HepG2 (cell line): Measurements from ENCODE around the gene TOB1. TPM values are rescaled to one million over a fixed set of nuclear protein-coding genes. Genes with fewer than 3 reads are reported as not detected.

Experiments
- ATAC-seq: fragments of 200-7000 bp; cut with Tn5 transposase; 3 replicates; pipeline ENCODE4 v1.9.1; 2020; ENCODE audit warnings: mild to moderate bottlenecking, moderate library complexity
- BruUV-seq: library from RNA; stranded (reverse); fragments of 400-500 nt; replicated peaks from 2 replicates; lab custom pipeline; 2021; lab: Mats Ljungman, UMichigan
- CTCF ChIA-PET: fragments of 300-600 bp; formaldehyde crosslinking; extraction: SDS; loops from one replicate; lab custom pipeline; 2021; ENCODE audit warnings: low total read pairs, inconsistent platforms, low intra/inter-chr PET ratio; lab: Yijun Ruan, JAX
- POLR2A ChIA-PET: fragments of 350-600 bp; sonication (Branson Sonifier 250); formaldehyde crosslinking; loops from one replicate; lab custom pipeline; 2020; ENCODE audit warnings: antibody characterized with exemption, inconsistent platforms; lab: Yijun Ruan, JAX
- DNase-seq: peaks from one replicate; pipeline ENCODE4 v3.0.0-alpha.2; 2015; ENCODE audit warnings: low spot score
- FAIRE-seq: peaks from 3 replicates; lab custom pipeline; 2011; peaks lifted over from hg19 to GRCh38; lab: Jason Lieb, UNC
- H2AFZ ChIP-seq: one replicate; pipeline ENCODE4 v1.6.1; 2011; ENCODE audit warnings: low read length, inconsistent platforms
- H3K27ac ChIP-seq: fragments of 300-600 bp; 3 replicates; pipeline ENCODE4 v1.8.0; 2011; ENCODE audit warnings: mixed run types, mild to moderate bottlenecking, mixed read lengths, low read length, inconsistent platforms; ENCODE audit not compliant: insufficient read depth; ENCODE audit errors: extremely low read length
- H3K27me3 ChIP-seq, 2 experiments: fragments of 200-600 bp in 1 of 2; 2 replicates in 1 of 2; 3 replicates in 1 of 2; pipeline versions ENCODE4 v1.6.0 to v1.8.0; 2011; ENCODE audit warnings: low read length in 2 of 2, mild to moderate bottlenecking in 2 of 2, moderate library complexity in 2 of 2, inconsistent platforms in 1 of 2; ENCODE audit not compliant: insufficient read depth in 2 of 2, control insufficient read depth in 1 of 2
- H3K36me3 ChIP-seq, 2 experiments: fragments of 200-600 bp in 1 of 2; replicated peaks in 1 of 2; 2 replicates in 1 of 2; 3 replicates in 1 of 2; pipeline versions ENCODE4 v1.5.1 to v1.8.0; 2011; ENCODE audit warnings: low read length in 2 of 2, inconsistent platforms in 1 of 2; ENCODE audit not compliant: insufficient read depth in 2 of 2, control insufficient read depth in 1 of 2
- H3K4me1 ChIP-seq: 2 replicates; pipeline ENCODE4 v1.5.1; 2012; ENCODE audit warnings: low read length, inconsistent platforms; ENCODE audit not compliant: insufficient read depth
- H3K4me2 ChIP-seq: 2 replicates; pipeline ENCODE4 v1.6.0; 2011; ENCODE audit warnings: low read depth, low read length, inconsistent platforms
- H3K4me3 ChIP-seq, 3 experiments: fragments of 200-600 bp in 1 of 3; sonication (generic), shearing (Covaris generic) in 1 of 3; replicated peaks in 1 of 3; 2 replicates each; pipeline ENCODE4 v1.5.1; 2011 to 2016; ENCODE audit warnings: low read length in 3 of 3, inconsistent platforms in 2 of 3, low read depth in 2 of 3, mild to moderate bottlenecking in 2 of 3, control low read depth in 1 of 3, mixed read lengths in 1 of 3; ENCODE audit not compliant: insufficient read depth in 1 of 3
- H3K79me2 ChIP-seq: one replicate; pipeline ENCODE4 v1.6.1; 2011; ENCODE audit warnings: low read length, inconsistent platforms; ENCODE audit not compliant: insufficient read depth
- H3K9ac ChIP-seq: 2 replicates; pipeline ENCODE4 v1.6.0; 2011; ENCODE audit warnings: mild to moderate bottlenecking, low read depth, low read length, inconsistent platforms; ENCODE audit not compliant: insufficient read depth
- H3K9me3 ChIP-seq: 2 replicates; pipeline ENCODE4 v1.5.1; 2012; ENCODE audit warnings: mild to moderate bottlenecking, low read length
- H4K20me1 ChIP-seq: 2 replicates; pipeline ENCODE4 v1.6.0; 2011; ENCODE audit warnings: inconsistent platforms, mild to moderate bottlenecking, low read length, moderate library complexity; ENCODE audit not compliant: insufficient read depth
- ESRRA ChIP-seq: sonication (generic); formaldehyde crosslinking; IDR thresholded peaks from 2 replicates; pipeline ENCODE4 v1.5.1; 2020; ENCODE audit warnings: mild to moderate bottlenecking, low read depth, missing genetic modification reagents
- HDAC2 ChIP-seq: sonication (generic); formaldehyde crosslinking; IDR thresholded peaks from 2 replicates; pipeline ENCODE4 v1.4.0; 2020; ENCODE audit warnings: missing genetic modification reagents
- MTA3 ChIP-seq: sonication (generic); formaldehyde crosslinking; IDR thresholded peaks from 2 replicates; pipeline ENCODE4 v1.4.0; 2020; ENCODE audit warnings: missing genetic modification reagents
- REPIN1 ChIP-seq: sonication (generic); formaldehyde crosslinking; IDR thresholded peaks from 2 replicates; pipeline ENCODE4 v1.8.0; 2022; ENCODE audit warnings: missing genetic modification reagents, low read depth, mild to moderate bottlenecking, borderline replicate concordance
- SOX6 ChIP-seq, 2 experiments: fragments of 450-650 bp in 1 of 2; sonication (generic) in 1 of 2; formaldehyde crosslinking in 1 of 2; IDR thresholded peaks; 2 replicates each; pipeline versions ENCODE4 v1.4.0 to v1.6.1; 2017 to 2020; ENCODE audit warnings: antibody characterized with exemption in 1 of 2, mild to moderate bottlenecking in 1 of 2, missing genetic modification reagents in 1 of 2
- SSRP1 ChIP-seq: IDR thresholded peaks from 2 replicates; pipeline ENCODE4 v1.6.1; 2016; ENCODE audit warnings: control low read depth
- STAG1 ChIP-seq: sonication (generic); formaldehyde crosslinking; IDR thresholded peaks from 2 replicates; pipeline ENCODE4 v1.4.0; 2020; ENCODE audit warnings: missing genetic modification reagents
- THYN1 ChIP-seq: sonication (generic); formaldehyde crosslinking; IDR thresholded peaks from 2 replicates; pipeline ENCODE4 v1.8.1; 2023; ENCODE audit warnings: low read depth, mild to moderate bottlenecking, moderate library complexity, missing genetic modification reagents, borderline replicate concordance
- TMF1 ChIP-seq: sonication (generic); formaldehyde crosslinking; IDR thresholded peaks from 2 replicates; pipeline ENCODE4 v1.8.1; 2022; ENCODE audit warnings: low read depth, missing genetic modification reagents
- ZNF143 ChIP-seq: sonication (generic); formaldehyde crosslinking; IDR thresholded peaks from 2 replicates; pipeline ENCODE4 v1.4.0; 2020; ENCODE audit warnings: missing genetic modification reagents
- ZNF224 ChIP-seq: sonication (generic); formaldehyde crosslinking; IDR thresholded peaks from 2 replicates; pipeline ENCODE4 v1.5.0; 2020; ENCODE audit warnings: mild to moderate bottlenecking, missing genetic modification reagents
- ZNF263 ChIP-seq: sonication (generic); formaldehyde crosslinking; IDR thresholded peaks from 2 replicates; pipeline ENCODE4 v1.4.0; 2020; ENCODE audit warnings: missing genetic modification reagents
- ZSCAN9 ChIP-seq: IDR thresholded peaks from 2 replicates; pipeline ENCODE4 v1.6.1; 2016; ENCODE audit warnings: borderline replicate concordance
- WGBS: methylation state at CpG from one replicate; pipeline ENCODE4 v1.1.6; 2017; ENCODE audit warnings: low lambda C conversion rate; 5-methylcytosine and 5-hydroxymethylcytosine counted together
- in situ Hi-C: cut with HindIII; loops from 2 replicates; pipeline ENCODE4 v1.10.0; 2017; ENCODE audit warnings: low pct_unique_long_range_greater_than_20kb; ENCODE audit not compliant: extremely low pct_ligation_motif_present
- intact Hi-C: fragments of 100-400 bp; cut with micrococcal nuclease; formaldehyde crosslinking; loops from one replicate; pipeline ENCODE4 v1.10.0; 2022; ENCODE audit not compliant: unreplicated experiment
- polyA plus RNA-seq, 8 experiments: library from polyadenylated mRNA; depleted of rRNA in 3 of 8; stranded (reverse) in 7 of 8; unstranded in 1 of 8; fragments of >200 nt; fragmentation: Illumina TruSeq in 4 of 8; extraction: Trizol in 4 of 8; gene quantifications; 2 replicates each; pipeline versions ENCODE4 v1.2.1 to v1.2.3, GENCODE V29; 2011 to 2016; ENCODE audit warnings: low read depth in 4 of 8, missing spikeins in 1 of 8, mixed read lengths in 1 of 8; ENCODE audit not compliant: insufficient read depth in 1 of 8
- total RNA-seq, 5 experiments: library from RNA; depleted of rRNA; stranded (reverse); fragments of >200 nt; fragmentation: Illumina TruSeq; extraction: Trizol; gene quantifications; 2 replicates each; pipeline ENCODE4 v1.2.3, GENCODE V29; 2016; ENCODE audit warnings: low read depth in 1 of 5
- TF ChIP-seq, protein P1 (sequence below): sonication (generic); formaldehyde crosslinking; IDR thresholded peaks from 2 replicates; pipeline ENCODE4 v1.5.1; 2020; ENCODE audit warnings: missing genetic modification reagents, mild to moderate bottlenecking, borderline replicate concordance
- TF ChIP-seq, protein P2 (sequence below): sonication (generic); formaldehyde crosslinking; IDR thresholded peaks from 2 replicates; pipeline ENCODE4 v1.5.1; 2020; ENCODE audit warnings: mild to moderate bottlenecking, missing genetic modification reagents, borderline replicate concordance

The TOB1 gene
- total and polyA plus RNA-seq, 2 of the 13 experiments (the other 11 are each of a cell fraction or from before 2014, with no cell fraction given) = 21.9 to 57.7 TPM

DNA sequence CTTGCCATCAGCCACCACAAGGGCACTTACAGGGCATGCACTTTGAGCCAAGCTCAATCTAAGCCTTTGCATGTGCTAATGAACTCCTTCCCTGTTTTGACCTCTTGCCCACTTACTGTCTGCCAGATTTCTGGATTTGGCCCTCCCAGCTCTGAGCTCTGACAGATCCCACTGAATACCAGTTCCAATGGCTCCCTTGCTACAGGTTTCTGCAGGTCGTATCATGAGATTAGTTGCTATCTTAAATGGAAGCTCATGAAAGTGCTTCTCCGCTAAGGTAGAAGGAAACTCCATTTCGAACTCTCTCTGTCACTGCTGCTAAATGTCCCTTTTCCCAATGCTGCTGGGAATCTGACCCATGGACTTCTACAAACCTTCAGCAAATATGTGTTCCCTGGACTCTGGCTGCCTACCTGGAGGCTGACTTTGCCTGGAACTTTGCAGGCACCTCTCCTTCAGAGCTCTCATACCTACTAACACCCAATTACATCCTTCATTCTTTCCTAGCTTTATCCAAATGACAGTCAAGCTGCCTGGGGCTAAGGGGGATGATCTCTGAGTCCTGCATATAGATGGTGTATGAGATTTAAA, 23.5 kb upstream of the TOB1 start:
- H3K4me2 ChIP-seq = peak overlapping the region; percentile 96
- no peak overlapping the region for H2AFZ ChIP-seq
- peak; percentile 59 for ATAC-seq
- H3K27ac ChIP-seq = peak overlapping the region; percentile 84
- peaks cover 10% of the 10 kb centered on the region for H3K79me2 ChIP-seq
- 5% methylated on average over 3 of the region's 3 CpGs for WGBS
- H3K4me3 ChIP-seq = peak overlapping the region; percentile 0 to 72 (median 19); a peak in 3 of 6 replicates
- intact Hi-C loops = loop anchor here (1.0 kb wide), 1 partner anchor 10 kb away; no protein-coding TSS in a partner anchor
- FAIRE-seq = peak; percentile 79
- in situ Hi-C loops = no loop called here
- no peaks in the 10 kb centered on the region for H3K9me3 ChIP-seq
- no peaks in the 10 kb centered on the region for H3K27me3 ChIP-seq
- no peaks in the 10 kb centered on the region for H4K20me1 ChIP-seq
- POLR2A ChIA-PET = interaction anchor here (0.7 to 12.8 kb wide), 15 partner anchors 8 to 348 kb away, joined by 3 to 343 read pairs (median 7); partner anchors contain the start of genes LUC7L3 and TOB1
- BruUV-seq = no TSS peak
- peak overlapping the region; percentile 45 for H3K9ac ChIP-seq
- peaks cover 96% of the 10 kb centered on the region for H3K4me1 ChIP-seq
- CTCF ChIA-PET = no interaction called here
- peak; percentile 83 for DNase-seq
- H3K36me3 ChIP-seq = no peaks in the 10 kb centered on the region
- TF ChIP-seq ZNF143 (peak; percentile 57; the same call in 1 of the 2 replicates), MTA3 (CRISPR knock-in tag) (no peak), SOX6 (IDR thresholded peaks at IDR 0.05) (no peak), SOX6 (CRISPR knock-in tag; IDR thresholded peaks at IDR 0.05) (no peak), THYN1 (CRISPR knock-in tag) (0 out of 2 replicates have a peak, but pooled peaks have one; percentile 68), TMF1 (CRISPR knock-in tag) (peak; percentile 20; the same call in 1 of the 2 replicates), REPIN1 (CRISPR knock-in tag) (peak; percentile 58; the same call in 1 of the 2 replicates), ESRRA (CRISPR knock-in tag) (peak; percentile 85), ZNF224 (CRISPR knock-in tag) (0 out of 2 replicates have a peak, but pooled peaks have one; percentile 56), SSRP1 (CRISPR knock-in tag) (peak; percentile 88), ZSCAN9 (CRISPR knock-in tag) (0 out of 2 replicates have a peak, but pooled peaks have one; percentile 10), STAG1 (CRISPR knock-in tag) (peak; percentile 23; the same call in 1 of the 2 replicates), HDAC2 (CRISPR knock-in tag) (0 out of 2 replicates have a peak, but pooled peaks have one; percentile 23), ZNF263 (CRISPR knock-in tag) (0 out of 2 replicates have a peak, but pooled peaks have one; percentile 23)
- TF ChIP-seq, protein P1, sequence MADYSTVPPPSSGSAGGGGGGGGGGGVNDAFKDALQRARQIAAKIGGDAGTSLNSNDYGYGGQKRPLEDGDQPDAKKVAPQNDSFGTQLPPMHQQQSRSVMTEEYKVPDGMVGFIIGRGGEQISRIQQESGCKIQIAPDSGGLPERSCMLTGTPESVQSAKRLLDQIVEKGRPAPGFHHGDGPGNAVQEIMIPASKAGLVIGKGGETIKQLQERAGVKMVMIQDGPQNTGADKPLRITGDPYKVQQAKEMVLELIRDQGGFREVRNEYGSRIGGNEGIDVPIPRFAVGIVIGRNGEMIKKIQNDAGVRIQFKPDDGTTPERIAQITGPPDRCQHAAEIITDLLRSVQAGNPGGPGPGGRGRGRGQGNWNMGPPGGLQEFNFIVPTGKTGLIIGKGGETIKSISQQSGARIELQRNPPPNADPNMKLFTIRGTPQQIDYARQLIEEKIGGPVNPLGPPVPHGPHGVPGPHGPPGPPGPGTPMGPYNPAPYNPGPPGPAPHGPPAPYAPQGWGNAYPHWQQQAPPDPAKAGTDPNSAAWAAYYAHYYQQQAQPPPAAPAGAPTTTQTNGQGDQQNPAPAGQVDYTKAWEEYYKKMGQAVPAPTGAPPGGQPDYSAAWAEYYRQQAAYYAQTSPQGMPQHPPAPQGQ (CRISPR knock-in tag) = peak; percentile 84; the same call in 1 of the 2 replicates
- TF ChIP-seq, protein P2, sequence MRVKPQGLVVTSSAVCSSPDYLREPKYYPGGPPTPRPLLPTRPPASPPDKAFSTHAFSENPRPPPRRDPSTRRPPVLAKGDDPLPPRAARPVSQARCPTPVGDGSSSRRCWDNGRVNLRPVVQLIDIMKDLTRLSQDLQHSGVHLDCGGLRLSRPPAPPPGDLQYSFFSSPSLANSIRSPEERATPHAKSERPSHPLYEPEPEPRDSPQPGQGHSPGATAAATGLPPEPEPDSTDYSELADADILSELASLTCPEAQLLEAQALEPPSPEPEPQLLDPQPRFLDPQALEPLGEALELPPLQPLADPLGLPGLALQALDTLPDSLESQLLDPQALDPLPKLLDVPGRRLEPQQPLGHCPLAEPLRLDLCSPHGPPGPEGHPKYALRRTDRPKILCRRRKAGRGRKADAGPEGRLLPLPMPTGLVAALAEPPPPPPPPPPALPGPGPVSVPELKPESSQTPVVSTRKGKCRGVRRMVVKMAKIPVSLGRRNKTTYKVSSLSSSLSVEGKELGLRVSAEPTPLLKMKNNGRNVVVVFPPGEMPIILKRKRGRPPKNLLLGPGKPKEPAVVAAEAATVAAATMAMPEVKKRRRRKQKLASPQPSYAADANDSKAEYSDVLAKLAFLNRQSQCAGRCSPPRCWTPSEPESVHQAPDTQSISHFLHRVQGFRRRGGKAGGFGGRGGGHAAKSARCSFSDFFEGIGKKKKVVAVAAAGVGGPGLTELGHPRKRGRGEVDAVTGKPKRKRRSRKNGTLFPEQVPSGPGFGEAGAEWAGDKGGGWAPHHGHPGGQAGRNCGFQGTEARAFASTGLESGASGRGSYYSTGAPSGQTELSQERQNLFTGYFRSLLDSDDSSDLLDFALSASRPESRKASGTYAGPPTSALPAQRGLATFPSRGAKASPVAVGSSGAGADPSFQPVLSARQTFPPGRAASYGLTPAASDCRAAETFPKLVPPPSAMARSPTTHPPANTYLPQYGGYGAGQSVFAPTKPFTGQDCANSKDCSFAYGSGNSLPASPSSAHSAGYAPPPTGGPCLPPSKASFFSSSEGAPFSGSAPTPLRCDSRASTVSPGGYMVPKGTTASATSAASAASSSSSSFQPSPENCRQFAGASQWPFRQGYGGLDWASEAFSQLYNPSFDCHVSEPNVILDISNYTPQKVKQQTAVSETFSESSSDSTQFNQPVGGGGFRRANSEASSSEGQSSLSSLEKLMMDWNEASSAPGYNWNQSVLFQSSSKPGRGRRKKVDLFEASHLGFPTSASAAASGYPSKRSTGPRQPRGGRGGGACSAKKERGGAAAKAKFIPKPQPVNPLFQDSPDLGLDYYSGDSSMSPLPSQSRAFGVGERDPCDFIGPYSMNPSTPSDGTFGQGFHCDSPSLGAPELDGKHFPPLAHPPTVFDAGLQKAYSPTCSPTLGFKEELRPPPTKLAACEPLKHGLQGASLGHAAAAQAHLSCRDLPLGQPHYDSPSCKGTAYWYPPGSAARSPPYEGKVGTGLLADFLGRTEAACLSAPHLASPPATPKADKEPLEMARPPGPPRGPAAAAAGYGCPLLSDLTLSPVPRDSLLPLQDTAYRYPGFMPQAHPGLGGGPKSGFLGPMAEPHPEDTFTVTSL = peak; percentile 59; the same call in 1 of the 2 replicates
